RPMI7951 (cell line): ENCODE data around the gene NRGN. TPM values are rescaled to one million over a fixed set of nuclear protein-coding genes. Genes with fewer than 3 reads are reported as not detected.
A peak's percentile ranks its signal among the peaks of the same experiment; 100 is the strongest.

Source experiments
- DNase-seq: peaks from one replicate; pipeline ENCODE4 v3.0.0-alpha.2; 2012; ENCODE audit warnings: low read depth
- total RNA-seq: library from RNA; depleted of rRNA; stranded (reverse); fragments of >200 nt; shearing (Covaris generic); gene quantifications from 2 replicates; pipeline ENCODE4 v1.2.3, GENCODE V29; 2014

Gene NRGN
- total RNA-seq, 1 experiment from 2014 or later = 3.2 TPM

GRCh38 chr11:124740277-124740882 lies 638 bp downstream of the NRGN start:
- DNase-seq = peak; percentile 37

- no peak for DNase-seq
These were observed 2.8 kb downstream of the NRGN start for GRCh38 chr11:124742555-124742954.

- no peak for DNase-seq
These were observed 3.3 kb downstream of the NRGN start for GRCh38 chr11:124743050-124743449.

GRCh38 chr11:124745270-124745834 lies 5.6 kb downstream of the NRGN start:
- no peak for DNase-seq

- no peak for DNase-seq
These were observed 6.3 kb downstream of the NRGN start for GRCh38 chr11:124745835-124746620.

GRCh38 chr11:124746621-124747243 lies 7.0 kb downstream of the NRGN start:
- DNase-seq = peak; percentile 72

- DNase-seq = no peak
These were observed 7.8 kb downstream of the NRGN start for GRCh38 chr11:124747406-124748099.

GRCh38 chr11:124748100-124748418 lies 8.3 kb downstream of the NRGN start:
- no peak for DNase-seq

GRCh38 chr11:124748481-124749343 lies 9.0 kb downstream of the NRGN start:
- peak; percentile 29 for DNase-seq

GRCh38 chr11:124749912-124750311 lies 10.2 kb downstream of the NRGN start:
- no peak for DNase-seq

GRCh38 chr11:124751391-124751740 lies 11.6 kb downstream of the NRGN start:
- DNase-seq = no peak

GRCh38 chr11:124751741-124752470 lies 12.2 kb downstream of the NRGN start, which contains the start of gene VSIG2:
VSIG2 (minus strand) TSS chr11:124752255; CDS start chr11:124752137, 118 bp downstream.
- no peak for DNase-seq

- no peak for DNase-seq
These were observed 12.8 kb downstream of the NRGN start for GRCh38 chr11:124752471-124753102.

GRCh38 chr11:124753205-124753604 lies 13.5 kb downstream of the NRGN start:
- no peak for DNase-seq

GRCh38 chr11:124753624-124754023 lies 13.9 kb downstream of the NRGN start:
- no peak for DNase-seq

GRCh38 chr11:124754309-124754708 lies 14.6 kb downstream of the NRGN start:
- DNase-seq = no peak

- no peak for DNase-seq
These were observed 15.0 kb downstream of the NRGN start for GRCh38 chr11:124754710-124755109.

GRCh38 chr11:124756033-124756752 lies 16.5 kb downstream of the NRGN start:
- DNase-seq = no peak

GRCh38 chr11:124756753-124757227 lies 17.0 kb downstream of the NRGN start:
- DNase-seq = no peak
